ENCODE results near the gene CTSC. TPM values are rescaled to one million over a fixed set of nuclear protein-coding genes. Genes with fewer than 3 reads are reported as not detected.

CTSC gene
- total RNA-seq, 1 donor: 106 TPM

DNA sequence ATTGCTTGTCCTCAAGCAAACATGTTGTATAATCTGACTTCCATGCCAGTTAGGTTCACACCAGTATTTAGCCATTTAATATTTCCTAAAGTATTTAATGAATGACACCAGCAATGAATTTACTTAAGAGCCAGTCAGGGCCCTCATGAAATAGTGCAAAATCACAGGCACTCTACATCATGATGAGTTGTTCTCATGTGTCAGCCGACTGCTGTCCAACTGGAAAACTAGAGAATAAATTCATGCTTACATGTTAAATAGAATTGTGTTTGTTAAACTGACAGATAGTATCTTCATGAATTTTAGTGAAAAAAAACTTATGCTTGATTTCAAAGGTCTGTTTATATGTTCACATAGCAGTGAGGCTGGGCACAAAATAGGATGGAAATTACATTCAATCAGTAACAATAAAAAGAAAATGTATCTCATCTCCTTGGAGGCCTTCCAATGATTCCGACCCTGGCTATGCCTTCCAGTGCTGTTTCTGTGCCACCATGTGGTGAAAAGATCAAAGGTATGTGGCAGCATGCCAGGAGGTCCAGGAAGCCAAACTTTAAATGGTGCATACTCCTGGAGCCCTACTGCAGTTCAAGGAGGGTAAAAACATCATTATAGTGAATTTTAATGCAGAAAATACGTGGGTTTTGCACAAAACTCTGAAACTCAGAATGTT is 45.2 kb downstream of the CTSC start:
- no peaks in the 10 kb centered on the region for H3K4me1 ChIP-seq (ENCODE audit: insufficient read depth, low read length)
- no peak overlapping the region for H3K4me3 ChIP-seq (ENCODE audit: low read length)
- H3K27me3 ChIP-seq (ENCODE audit: insufficient read depth, low read length): no peaks in the 10 kb centered on the region
- no peaks in the 10 kb centered on the region for H3K9me3 ChIP-seq (ENCODE audit: low read depth, low read length)

DNA sequence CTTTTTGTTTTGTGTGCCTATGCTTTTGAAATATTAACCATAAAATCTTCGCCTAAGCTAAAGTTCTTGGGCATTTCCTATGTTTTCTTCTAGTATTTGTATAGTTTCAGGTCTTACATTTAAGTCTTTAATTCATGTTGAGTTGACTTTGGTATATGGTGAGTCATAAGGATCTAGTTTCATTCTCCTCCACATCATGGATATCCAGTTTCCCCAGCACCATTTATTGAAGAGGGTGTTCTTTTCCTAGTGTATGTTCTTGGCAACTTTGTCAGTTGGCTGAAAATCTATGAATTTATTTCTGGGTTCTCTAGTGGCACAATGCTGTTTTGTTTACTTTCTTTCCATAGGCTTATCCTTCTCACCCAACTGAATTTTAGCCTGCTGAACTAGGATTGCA is 49.0 kb downstream of the CTSC start:
- no peaks in the 10 kb centered on the region for H3K9me3 ChIP-seq (ENCODE audit: low read depth, low read length)
- no peaks in the 10 kb centered on the region for H3K27me3 ChIP-seq (ENCODE audit: insufficient read depth, low read length)
- H3K4me1 ChIP-seq (ENCODE audit: insufficient read depth, low read length): no peaks in the 10 kb centered on the region
- no peak overlapping the region for H3K4me3 ChIP-seq (ENCODE audit: low read length)

DNA sequence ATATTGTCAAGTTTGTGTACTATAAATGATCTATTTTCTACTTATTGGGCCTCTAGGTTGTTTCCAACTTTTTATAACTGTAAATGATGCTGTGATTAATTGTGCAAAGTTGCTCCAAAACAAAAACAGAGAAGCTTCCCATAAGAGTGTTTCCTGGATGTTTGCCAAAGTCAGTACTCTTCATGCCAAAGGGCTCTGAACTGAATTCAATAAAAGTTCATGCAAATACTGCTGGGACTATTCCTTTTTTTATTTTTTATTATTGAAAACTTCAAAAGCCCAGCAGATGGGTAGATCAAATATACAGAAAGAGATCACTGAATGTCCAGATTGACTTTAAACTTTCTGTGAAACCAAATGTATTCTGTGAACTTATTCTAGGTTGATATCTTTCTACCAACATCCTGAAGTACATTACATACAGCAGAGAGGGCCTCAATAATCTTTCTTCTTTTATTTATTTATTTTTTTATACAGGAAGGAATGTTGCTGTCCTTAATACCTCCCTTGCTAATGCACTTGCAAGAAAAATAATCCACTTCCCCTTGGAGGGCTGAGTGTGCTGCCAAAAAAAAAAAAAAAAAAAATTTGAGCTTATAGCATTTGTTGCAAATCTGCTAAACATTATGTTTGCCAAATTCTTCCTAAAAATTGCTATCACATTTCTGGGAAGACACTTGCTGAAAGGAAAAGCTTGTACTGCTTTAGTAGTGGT is 53.0 kb downstream of the CTSC start:
- Histone ChIP-seq H3K4me3 (ENCODE audit: low read length) (no peak overlapping the region), H3K27me3 (ENCODE audit: insufficient read depth, low read length) (no peaks in the 10 kb centered on the region), H3K4me1 (ENCODE audit: insufficient read depth, low read length) (no peaks in the 10 kb centered on the region), H3K9me3 (ENCODE audit: low read depth, low read length) (no peaks in the 10 kb centered on the region)

DNA sequence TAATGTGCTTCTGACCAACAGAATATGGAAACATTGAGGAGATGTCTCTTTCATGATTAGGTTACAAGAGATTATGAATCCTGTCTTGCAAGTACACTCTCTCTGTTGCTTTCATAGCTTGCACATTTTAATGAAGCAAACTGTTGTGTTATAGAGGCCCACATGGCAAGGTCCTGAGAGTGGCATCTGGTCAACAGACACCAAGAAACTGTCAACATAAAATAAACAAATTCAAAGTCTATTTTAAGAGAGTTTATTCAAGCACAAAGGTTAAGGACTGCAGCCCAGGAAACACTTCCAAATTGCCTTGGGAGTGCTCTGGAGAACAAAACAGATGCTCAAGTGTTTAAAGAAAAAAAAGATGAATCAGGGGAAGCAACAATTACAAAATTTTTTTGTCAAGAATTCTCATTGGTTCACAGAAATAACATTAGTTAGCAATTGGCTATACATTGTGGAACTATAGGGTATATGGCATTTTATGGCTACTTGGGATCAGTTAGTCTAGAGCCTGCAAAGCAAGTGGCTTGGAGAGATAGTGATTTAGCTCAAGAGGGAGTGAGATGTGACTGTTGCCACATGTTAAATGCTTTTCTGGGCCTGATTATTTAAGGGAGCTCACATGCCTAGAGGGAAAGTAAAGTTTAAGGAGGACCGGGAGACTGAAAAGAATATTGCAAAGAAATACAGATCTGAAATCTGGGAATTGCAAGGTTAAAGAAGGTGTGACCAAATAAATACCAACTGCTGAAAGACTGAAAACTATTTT is 54.6 kb downstream of the CTSC start:
- Histone ChIP-seq H3K27me3 (ENCODE audit: insufficient read depth, low read length) (no peaks in the 10 kb centered on the region), H3K9me3 (ENCODE audit: low read depth, low read length) (no peaks in the 10 kb centered on the region), H3K4me3 (ENCODE audit: low read length) (no peak overlapping the region), H3K4me1 (ENCODE audit: insufficient read depth, low read length) (no peaks in the 10 kb centered on the region)

DNA sequence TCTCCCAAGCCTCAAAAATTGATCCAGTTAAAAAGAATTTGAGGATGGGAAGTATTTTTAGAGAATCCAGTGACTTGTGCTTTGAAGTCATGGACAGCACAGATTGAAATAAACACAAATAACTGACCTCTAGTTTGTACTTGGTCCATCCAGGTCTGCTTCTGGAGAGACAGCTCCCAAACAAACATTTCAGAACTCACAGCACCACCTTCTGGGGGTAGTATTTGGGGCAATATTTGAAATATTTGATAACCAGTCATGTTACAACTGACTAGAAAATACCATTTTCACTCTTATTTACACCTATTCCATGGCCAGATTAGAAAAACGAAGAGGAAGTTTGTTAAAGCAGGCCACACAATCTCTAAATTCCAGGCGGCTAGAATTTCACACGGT is 56.2 kb downstream of the CTSC start:
- H3K4me1 ChIP-seq (ENCODE audit: insufficient read depth, low read length): no peaks in the 10 kb centered on the region
- no peak overlapping the region for H3K4me3 ChIP-seq (ENCODE audit: low read length)
- no peaks in the 10 kb centered on the region for H3K9me3 ChIP-seq (ENCODE audit: low read depth, low read length)
- H3K27me3 ChIP-seq (ENCODE audit: insufficient read depth, low read length): no peaks in the 10 kb centered on the region

DNA sequence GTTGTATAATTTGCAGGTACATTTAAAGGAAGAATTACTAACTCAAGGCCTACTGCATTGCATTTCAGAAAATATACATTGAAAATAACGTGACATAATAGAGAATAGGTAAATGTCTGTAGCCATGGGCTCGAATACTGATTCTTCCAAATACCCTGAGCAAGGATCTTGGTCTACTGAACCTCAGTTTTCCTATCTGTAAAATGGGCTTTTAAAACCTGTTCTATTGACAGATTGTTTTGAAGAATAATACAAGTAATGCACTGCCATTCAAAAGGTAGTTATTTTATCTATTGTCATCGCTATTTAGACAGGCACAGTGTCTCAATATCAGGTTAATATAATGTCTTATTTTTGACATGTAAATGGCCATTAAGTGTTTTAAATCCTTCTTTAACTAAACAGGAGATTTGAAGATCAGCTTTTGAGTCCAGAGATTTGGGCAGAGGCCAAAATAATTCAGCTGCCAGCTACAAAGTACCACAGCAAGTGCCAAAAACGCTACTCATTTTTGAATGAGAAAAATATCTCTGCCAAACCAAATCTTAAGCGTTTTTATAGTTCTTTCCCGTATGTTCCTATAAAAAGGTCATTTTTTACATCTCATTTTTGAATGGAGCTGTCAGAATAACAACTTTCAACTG is 56.7 kb downstream of the CTSC start:
- Histone ChIP-seq H3K9me3 (ENCODE audit: low read depth, low read length) (no peaks in the 10 kb centered on the region), H3K27me3 (ENCODE audit: insufficient read depth, low read length) (no peaks in the 10 kb centered on the region), H3K4me3 (ENCODE audit: low read length) (no peak overlapping the region), H3K4me1 (ENCODE audit: insufficient read depth, low read length) (no peaks in the 10 kb centered on the region)

DNA sequence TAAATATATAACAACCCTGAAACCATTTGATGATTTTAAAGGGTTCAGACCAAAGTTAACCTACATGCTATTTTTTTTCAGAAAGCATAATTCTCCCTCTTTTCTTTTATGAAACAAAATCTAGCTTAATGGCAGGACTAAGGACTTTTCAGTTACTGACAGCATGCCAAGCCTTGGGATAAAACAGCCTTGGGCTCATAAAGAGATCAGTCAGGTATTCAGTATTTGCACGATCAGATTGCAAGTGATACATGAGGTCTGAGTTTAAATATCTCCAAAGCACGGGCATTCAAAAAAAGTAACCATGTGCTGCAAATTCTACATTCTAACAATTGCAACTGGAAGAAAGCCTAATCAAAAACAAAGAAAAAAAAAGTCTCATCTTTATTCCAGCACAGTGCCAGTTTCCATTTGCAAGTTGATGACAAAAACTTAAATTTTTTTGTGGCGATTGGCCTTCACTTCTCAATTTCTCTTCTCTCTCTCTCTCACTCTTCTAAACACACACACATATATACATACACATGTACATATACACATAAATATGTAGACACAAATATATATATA is 60.1 kb downstream of the CTSC start:
- no peak overlapping the region for H3K4me3 ChIP-seq (ENCODE audit: low read length)
- no peaks in the 10 kb centered on the region for H3K27me3 ChIP-seq (ENCODE audit: insufficient read depth, low read length)
- no peaks in the 10 kb centered on the region for H3K4me1 ChIP-seq (ENCODE audit: insufficient read depth, low read length)
- no peaks in the 10 kb centered on the region for H3K9me3 ChIP-seq (ENCODE audit: low read depth, low read length)

DNA sequence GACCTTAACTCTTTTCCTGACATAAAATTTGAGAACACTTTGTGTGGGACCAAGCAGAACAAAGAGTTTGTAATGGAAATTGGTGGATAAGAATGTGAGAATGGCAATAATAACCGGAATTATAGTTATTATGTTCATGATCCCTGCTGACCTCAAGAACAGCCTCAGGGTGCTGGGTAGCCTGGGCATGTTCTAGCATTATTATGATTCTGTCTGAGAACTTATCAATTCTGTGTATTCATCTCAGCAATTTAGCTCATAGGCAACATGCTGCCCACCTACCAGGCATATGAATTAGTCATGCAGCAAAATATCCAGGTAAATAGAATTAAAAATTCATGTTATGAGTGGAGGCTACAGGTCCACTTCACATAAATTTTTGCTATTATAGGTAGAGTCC is 61.9 kb downstream of the CTSC start:
- H3K27me3 ChIP-seq (ENCODE audit: insufficient read depth, low read length): no peaks in the 10 kb centered on the region
- no peak overlapping the region for H3K4me3 ChIP-seq (ENCODE audit: low read length)
- H3K4me1 ChIP-seq (ENCODE audit: insufficient read depth, low read length): no peaks in the 10 kb centered on the region

DNA sequence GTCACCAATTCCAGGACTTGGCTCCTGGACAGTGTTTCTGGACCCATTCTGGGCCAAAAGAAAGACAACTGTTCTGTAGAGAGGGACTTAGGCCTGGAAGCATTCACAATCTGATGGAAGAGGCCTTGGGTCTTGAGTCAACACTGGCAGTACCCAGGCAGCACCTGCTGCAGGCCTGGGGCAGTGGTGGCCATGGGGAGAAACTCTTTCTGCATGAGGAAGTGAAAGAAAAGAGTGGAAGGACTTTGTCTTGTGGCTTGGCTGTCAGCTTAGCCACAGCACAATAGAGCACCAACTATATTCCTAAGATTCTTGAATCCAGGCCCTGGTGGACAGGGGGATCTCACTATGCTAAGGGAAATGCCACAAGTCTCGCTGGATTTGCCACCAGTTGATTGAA is 70.6 kb downstream of the CTSC start:
- Histone ChIP-seq H3K9me3 (ENCODE audit: low read depth, low read length) (no peaks in the 10 kb centered on the region), H3K4me3 (ENCODE audit: low read length) (no peak overlapping the region), H3K27me3 (ENCODE audit: insufficient read depth, low read length) (no peaks in the 10 kb centered on the region), H3K4me1 (ENCODE audit: insufficient read depth, low read length) (peaks cover 6% of the 10 kb centered on the region)

More for the DNA sequence above, 61.9 kb downstream of the CTSC start:
- no peaks in the 10 kb centered on the region for H3K9me3 ChIP-seq (ENCODE audit: low read depth, low read length)

DNA sequence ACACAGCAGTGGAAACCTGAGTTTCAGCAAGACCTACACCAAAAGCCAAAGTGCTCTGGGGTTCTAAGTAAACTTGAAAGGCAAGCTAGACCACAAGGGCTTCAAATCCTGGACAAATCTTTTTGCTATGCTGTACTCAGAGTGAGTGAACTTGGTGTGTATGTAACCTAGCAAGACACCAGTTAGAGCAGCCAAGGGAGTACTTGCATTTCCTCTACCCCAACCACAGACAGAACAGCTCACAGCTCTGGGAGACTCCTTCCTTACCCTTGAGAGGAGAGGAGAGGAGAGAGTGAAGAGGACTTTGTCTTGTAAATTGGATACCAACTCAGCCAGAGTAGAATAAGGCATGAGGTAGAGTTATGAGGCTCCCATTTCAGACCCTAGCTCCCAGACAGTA is 71.4 kb downstream of the CTSC start:
- Histone ChIP-seq H3K4me3 (ENCODE audit: low read length) (no peak overlapping the region), H3K4me1 (ENCODE audit: insufficient read depth, low read length) (peaks cover 6% of the 10 kb centered on the region), H3K27me3 (ENCODE audit: insufficient read depth, low read length) (no peaks in the 10 kb centered on the region)

DNA sequence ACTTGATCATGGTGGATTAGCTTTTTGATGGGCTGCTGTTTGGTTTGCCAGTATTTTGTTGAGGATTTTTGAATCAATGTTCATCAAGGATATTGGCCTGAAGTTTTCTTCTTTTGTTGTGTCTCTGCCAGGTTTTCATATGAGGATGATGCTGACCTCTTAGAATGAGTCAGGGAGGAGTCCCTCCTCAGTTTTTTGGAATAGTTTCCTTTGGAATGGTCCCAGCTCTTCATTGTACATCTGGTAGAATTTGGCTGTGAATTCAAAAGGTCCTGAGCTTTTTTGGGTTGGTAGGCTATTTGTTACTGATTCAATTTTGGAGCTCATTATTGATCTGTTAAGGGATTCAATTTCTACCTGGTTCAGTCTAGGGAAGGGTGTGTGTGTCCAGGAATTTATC is 78.1 kb downstream of the CTSC start:
- no peaks in the 10 kb centered on the region for H3K27me3 ChIP-seq (ENCODE audit: insufficient read depth, low read length)
- peaks cover 38% of the 10 kb centered on the region for H3K9me3 ChIP-seq (ENCODE audit: low read depth, low read length)

More for the DNA sequence above, 71.4 kb downstream of the CTSC start:
- H3K9me3 ChIP-seq (ENCODE audit: low read depth, low read length): no peaks in the 10 kb centered on the region

DNA sequence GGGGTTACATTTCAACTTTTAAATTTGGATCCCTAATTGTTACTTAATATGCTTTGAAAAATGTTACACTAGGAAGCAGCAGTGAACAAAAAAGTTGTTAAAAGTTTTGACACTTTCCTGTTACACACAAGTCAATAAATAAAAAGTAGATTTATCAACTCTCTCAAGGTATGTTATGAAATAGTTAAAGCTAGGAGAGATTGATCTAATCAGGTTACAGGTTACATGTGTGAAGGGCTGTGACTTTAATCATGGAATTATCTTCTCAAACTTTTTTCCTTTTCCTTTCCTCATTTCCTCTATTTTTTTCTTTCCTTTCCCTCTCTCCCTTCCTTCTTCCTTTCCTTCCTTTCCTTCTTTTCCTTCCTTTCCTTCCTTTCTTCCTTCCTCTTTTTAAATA is 85.3 kb downstream of the CTSC start:
- Histone ChIP-seq H3K4me3 (ENCODE audit: low read length) (no peak overlapping the region), H3K9me3 (ENCODE audit: low read depth, low read length) (peaks cover under 1% of the 10 kb centered on the region), H3K27me3 (ENCODE audit: insufficient read depth, low read length) (no peaks in the 10 kb centered on the region), H3K4me1 (ENCODE audit: insufficient read depth, low read length) (no peaks in the 10 kb centered on the region)

More for the DNA sequence above, 78.1 kb downstream of the CTSC start:
- Histone ChIP-seq H3K4me1 (ENCODE audit: insufficient read depth, low read length) (no peaks in the 10 kb centered on the region), H3K4me3 (ENCODE audit: low read length) (no peak overlapping the region)

DNA sequence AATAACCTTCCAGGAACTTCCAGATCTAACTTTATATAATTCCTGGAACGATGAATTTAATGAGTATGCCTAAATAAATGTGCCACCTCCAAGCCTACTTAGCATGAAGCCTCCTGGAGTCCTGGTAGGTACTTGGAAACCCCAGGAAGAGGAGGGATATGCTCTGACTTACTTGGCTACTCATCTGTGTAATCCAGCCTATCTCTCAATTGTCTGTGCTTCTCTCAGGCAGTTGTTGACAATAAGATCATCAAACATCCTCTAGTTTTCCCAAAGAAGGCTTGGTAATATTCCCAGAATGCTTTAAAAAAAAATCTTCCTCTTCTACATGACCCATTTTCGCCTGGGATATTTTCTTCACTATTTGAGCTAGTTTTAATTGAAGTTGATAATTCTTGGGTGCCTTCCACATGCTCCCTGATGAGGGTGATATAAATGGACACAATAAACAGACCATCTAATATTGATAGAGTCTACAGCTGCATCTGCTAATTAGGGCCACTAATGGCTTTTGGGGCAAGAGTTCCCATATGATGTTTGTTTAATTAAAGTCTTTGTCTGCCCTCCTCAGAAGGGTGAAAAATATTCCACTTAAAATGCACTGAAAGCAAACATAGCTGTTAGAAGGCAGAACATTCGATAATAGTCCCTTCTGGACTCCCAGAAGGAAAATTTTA is 86.8 kb downstream of the CTSC start:
- Histone ChIP-seq H3K27me3 (ENCODE audit: insufficient read depth, low read length) (no peaks in the 10 kb centered on the region), H3K4me3 (ENCODE audit: low read length) (no peak overlapping the region), H3K9me3 (ENCODE audit: low read depth, low read length) (no peaks in the 10 kb centered on the region), H3K4me1 (ENCODE audit: insufficient read depth, low read length) (no peaks in the 10 kb centered on the region)

DNA sequence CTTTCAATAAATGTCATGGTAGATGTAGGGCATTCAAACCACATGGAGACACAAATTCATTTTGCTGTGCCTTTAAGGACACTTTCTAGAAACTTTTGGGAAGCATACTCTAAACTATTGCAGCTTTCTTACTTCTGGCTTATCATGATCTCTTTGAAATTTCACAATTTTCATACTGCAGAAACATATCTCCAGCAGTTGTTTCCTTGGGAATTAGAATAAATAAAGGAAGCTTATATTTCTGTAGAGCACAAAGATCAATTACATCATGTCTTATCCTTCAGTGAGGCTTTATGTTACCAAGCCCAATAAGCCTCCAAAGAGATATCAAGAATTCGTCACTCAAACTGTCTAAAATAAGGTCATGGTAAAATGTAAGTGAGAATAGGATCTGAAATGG is 87.8 kb downstream of the CTSC start:
- H3K9me3 ChIP-seq (ENCODE audit: low read depth, low read length): no peaks in the 10 kb centered on the region
- no peak overlapping the region for H3K4me3 ChIP-seq (ENCODE audit: low read length)

More for the DNA sequence above, 87.8 kb downstream of the CTSC start:
- H3K27me3 ChIP-seq (ENCODE audit: insufficient read depth, low read length): no peaks in the 10 kb centered on the region
- H3K4me1 ChIP-seq (ENCODE audit: insufficient read depth, low read length): no peaks in the 10 kb centered on the region

Data from mononuclear cell (primary cell).